ENCODE results near the gene SERTAD3.
"Not testable (repeated sequence)": the region's sequence is repeated elsewhere in the genome, so short reads cannot be mapped to it uniquely, and the experiment has no call there.

SERTAD3 gene

DNA sequence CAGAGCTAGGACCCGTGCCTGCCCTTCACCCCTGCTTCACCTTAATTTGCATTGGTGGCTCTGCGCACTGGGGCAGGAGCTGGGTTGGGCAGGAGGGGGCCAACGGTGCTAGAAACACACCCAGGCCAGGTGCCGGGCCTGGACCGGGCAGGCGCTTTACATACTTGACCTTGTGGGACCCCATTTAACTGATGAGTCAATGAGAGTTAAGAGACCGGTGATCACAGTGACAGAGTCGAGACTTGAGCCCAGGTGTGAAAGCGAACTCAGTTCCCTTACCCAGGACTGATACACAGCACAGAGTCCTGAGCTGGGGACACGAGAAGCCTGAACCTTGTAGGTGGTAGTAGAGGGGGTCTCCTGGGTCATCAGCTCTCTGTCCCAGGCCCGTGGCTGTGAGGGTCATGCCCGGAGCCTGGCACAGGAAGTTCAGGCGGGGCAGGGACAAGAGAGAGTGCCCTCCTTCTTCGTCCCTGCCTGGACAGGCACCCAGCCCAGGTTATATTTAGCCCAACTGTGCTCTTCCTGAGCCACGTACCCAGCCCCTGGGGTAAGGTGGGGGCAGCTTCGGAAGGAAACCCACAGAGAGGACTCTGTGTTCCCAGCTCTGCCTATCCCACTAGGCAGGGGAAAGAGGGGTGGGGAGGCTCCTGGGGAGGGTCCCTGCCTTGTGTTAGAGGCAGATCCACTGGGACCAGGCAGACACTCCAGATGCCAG is 32.9 kb downstream of the SERTAD3 start:
- DNase-seq: no peak

- DNase-seq: no peak
These were observed 34.1 kb downstream of the SERTAD3 start for GRCh38 chr19:40410030-40410389.

GRCh38 chr19:40408598-40408925 is 35.6 kb downstream of the SERTAD3 start:
- DNase-seq: not testable (repeated sequence)

DNA sequence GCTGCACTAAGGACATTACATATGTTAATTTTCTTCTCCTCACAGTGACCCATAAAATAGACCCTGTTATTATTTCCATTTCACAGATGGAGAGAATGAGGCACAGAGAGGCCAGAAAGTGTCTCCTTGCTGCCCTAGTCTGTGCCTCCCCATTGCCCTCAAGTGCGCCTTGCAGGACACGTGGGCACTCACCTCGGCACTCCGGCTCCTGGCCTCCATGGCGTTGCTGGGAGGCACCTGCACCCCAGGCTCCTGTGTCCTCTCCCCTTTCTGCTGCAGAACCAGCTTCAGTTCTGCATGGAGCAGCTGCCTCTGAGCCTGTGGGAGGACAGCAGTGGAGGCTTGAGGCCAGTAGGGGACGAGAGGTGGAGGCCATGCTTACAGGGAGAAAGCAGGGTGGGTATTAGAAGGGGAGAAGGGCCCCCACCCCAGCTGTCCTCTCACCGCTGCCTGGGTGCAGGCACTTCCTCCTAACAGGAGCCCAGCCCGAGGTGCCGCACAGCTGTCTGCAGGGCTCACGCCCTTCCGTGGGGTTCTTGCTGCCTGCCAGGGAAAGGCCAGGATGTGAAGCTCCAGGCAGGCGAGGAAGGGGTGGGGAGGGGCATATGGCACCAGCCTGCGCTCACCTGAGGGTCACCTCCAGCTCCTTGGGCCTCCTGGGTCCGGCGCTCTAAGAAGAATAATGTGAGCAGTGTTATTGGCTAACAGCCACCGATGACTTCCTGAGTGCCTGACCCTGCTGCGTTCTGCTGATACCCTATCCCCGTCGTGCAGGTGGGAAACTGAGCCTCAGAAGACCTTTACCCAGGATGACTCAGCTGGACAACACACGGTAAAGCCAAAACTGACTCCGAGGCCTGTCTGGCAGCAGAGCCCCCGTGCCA is 36.2 kb downstream of the SERTAD3 start:
- no peak for DNase-seq

GRCh38 chr19:40403262-40403984 is 40.7 kb downstream of the SERTAD3 start:
- no peak for DNase-seq

- DNase-seq: no peak
These were observed 43.6 kb downstream of the SERTAD3 start for GRCh38 chr19:40400559-40400958.

- peak; percentile 57 for DNase-seq
These were observed 45.6 kb downstream of the SERTAD3 start for GRCh38 chr19:40398417-40399131.

GRCh38 chr19:40397568-40397906 is 46.6 kb downstream of the SERTAD3 start:
- no peak for DNase-seq

- no peak for DNase-seq
These were observed 47.1 kb downstream of the SERTAD3 start for GRCh38 chr19:40396886-40397567.

GRCh38 chr19:40395956-40396355 is 48.2 kb downstream of the SERTAD3 start:
- no peak for DNase-seq

- DNase-seq: no peak
These were observed 49.3 kb downstream of the SERTAD3 start for GRCh38 chr19:40394816-40395210.

- DNase-seq: no peak
These were observed 50.0 kb downstream of the SERTAD3 start for GRCh38 chr19:40393894-40394815.

DNA sequence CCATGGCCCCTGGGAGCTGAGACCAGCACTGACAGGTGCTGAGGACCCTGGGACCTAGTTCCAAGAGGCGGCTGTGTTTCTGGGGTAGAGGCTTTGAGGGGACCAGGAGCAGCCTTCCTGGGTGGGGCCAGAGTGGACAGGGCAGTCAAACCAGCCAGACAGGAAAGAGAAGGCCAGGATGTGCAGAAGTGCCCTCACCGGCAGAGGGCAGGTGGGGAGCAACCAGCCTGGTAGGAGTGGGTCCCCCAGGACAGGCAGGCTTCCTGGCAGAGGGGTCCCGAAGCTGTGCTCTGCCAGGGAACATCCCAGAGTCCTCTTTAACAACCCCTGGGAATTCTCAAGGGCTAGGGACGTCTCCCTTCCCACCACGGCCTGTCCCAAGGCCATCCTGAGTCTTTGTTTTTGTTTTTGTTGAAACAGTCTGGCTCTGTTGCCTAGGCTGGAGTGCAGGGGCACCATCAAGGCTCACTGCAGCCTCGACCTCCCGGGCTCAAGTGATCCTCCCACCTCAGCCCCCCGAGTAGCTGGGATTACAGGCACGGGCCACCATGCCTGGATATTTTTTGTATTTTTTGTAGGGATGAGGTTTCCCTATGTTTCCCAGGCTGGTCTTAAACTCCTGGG is 51.1 kb downstream of the SERTAD3 start:
- no peak for DNase-seq

GRCh38 chr19:40392123-40392522 is 52.0 kb downstream of the SERTAD3 start:
- DNase-seq: no peak

Data from right kidney (tissue), 1 donor.